Measurements from ENCODE around the gene HSPA5.

The HSPA5 gene

DNA sequence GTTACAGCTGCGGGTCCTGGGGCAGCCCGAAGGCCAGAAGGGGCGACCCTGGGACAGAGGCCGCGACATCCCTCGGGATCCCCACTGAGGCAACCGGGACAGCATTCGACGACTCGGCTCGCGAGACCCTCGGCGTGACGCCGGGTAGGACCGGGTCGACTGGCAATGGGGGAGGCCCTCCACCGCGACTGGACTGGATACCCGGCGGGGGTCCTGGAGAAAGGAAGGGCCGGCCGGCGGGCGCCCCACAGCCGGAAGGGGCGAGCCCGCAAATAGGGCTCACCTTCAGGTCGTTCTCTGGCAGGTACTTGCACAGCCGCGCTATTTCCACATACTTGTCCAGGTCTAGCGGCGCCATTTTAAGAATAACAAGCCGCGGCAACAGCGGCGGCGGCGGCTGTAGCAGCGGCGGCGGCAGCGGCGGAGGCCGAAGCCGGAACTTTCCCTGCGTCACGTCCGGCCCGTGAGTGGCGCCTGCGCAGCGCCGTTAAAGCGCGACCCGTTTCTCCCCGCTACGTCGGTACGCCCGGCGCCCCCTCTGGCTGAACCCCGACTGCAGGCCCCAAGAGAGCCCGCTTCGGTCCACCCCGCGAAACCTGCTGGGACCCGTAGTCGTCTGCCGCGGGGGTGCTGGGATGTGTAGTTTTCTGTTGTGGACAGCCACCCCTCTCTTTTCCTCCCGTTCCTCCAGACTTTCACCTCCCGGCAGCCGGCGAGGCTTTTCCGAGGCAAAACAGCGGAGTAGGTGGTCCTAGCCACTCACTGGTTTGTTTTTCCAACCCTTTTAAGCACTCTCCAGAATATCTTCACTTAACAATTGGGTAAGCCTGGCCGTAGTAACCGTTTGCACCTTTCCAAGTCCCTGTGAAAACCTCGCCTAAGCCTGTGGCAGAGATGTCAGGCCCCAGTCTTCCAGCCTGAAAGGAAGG, 51.5 kb downstream of the HSPA5 start, which contains the start of gene PPP6C:
TSS of gene PPP6C (minus strand) at position 443 of the 929 bp plus-strand sequence. CDS start at position 358, 85 bp downstream.
- peak; percentile 84 for TF ChIP-seq POLR2A (IDR thresholded peaks at IDR 0.05; ENCODE audit: low read depth, low read length)
- FAIRE-seq: peak; percentile 66
- DNase-seq (ENCODE audit: insufficient read length, low spot score): peak; percentile 99

DNA sequence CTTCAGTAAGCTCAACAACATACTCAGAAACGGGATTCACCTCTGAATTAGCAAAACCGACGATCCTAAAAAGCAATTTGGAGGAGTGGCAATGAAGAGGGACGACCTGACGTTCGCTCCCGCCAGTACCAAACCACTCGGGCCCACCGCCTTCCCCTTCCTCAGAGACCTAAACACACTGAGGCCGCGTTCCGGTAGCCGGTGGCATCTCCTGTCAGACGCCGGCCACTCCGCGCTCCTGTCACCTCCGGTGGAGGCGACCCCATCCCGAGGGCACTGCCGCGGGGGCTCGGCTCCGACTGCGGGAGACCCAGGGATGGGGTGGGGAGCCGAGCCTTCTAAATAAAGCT, 52.2 kb downstream of the HSPA5 start:
- FAIRE-seq: no peak
- TF ChIP-seq POLR2A (IDR thresholded peaks at IDR 0.05; ENCODE audit: low read depth, low read length): no peak
- DNase-seq (ENCODE audit: insufficient read length, low spot score): peak; percentile 40

Data from H54 (cell line).